Stomach (tissue), 4 donors: Measurements from ENCODE around the gene EFCAB11.

Source experiments
- EP300 ChIP-seq: sonication (generic); formaldehyde crosslinking; IDR thresholded peaks from one replicate; pipeline ENCODE4 v1.6.1; 2017; ENCODE audit warnings: antibody characterized with exemption
- POLR2A ChIP-seq, 4 donors: fragments of 450-650 bp; IDR thresholded peaks; one replicate each; pipeline ENCODE4 v1.6.1; 2016; ENCODE audit warnings: antibody characterized with exemption in 4 of 4, control low read depth in 2 of 4, mild to moderate bottlenecking in 1 of 4, moderate library complexity in 1 of 4
- POLR2AphosphoS5 ChIP-seq, 3 donors: sonication (generic); formaldehyde crosslinking; IDR thresholded peaks; one replicate each; pipeline ENCODE4 v1.6.1; 2016; ENCODE audit warnings: antibody characterized with exemption in 3 of 3
- TF ChIP-seq, protein P1 (sequence below), 7 experiments: fragments of 450-650 bp in 4 of 7; fragments of 200-600 bp in 3 of 7; sonication (generic) in 3 of 7; IDR thresholded peaks; one replicate each; pipeline ENCODE4 v1.5.1; 2016 to 2019; ENCODE audit warnings: antibody characterized with exemption in 7 of 7, control low read depth in 2 of 7, mild to moderate bottlenecking in 1 of 7

DNA sequence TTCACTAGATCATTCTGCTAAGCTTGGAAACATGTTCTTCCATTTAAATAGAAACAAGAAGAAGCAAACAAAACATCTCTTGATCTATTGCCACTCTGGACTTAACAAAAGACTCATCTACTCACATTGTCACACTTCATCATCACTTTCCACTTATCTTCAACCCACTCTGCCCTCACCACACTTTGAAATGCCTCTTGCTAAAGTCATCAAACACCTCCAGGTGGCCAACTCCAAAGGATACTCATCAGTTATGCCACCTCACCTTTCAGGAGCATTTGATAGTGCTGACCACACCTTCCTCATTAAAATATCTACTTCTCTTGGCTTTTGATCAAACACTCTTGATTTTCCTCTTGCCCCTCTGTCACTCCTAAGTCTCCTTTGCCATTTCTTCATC, 7.2 kb downstream of the EFCAB11 start:
- TF ChIP-seq, protein P1, sequence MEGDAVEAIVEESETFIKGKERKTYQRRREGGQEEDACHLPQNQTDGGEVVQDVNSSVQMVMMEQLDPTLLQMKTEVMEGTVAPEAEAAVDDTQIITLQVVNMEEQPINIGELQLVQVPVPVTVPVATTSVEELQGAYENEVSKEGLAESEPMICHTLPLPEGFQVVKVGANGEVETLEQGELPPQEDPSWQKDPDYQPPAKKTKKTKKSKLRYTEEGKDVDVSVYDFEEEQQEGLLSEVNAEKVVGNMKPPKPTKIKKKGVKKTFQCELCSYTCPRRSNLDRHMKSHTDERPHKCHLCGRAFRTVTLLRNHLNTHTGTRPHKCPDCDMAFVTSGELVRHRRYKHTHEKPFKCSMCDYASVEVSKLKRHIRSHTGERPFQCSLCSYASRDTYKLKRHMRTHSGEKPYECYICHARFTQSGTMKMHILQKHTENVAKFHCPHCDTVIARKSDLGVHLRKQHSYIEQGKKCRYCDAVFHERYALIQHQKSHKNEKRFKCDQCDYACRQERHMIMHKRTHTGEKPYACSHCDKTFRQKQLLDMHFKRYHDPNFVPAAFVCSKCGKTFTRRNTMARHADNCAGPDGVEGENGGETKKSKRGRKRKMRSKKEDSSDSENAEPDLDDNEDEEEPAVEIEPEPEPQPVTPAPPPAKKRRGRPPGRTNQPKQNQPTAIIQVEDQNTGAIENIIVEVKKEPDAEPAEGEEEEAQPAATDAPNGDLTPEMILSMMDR (IDR thresholded peaks at IDR 0.05): no peak
- TF ChIP-seq POLR2A (IDR thresholded peaks at IDR 0.05): no peak
- TF ChIP-seq EP300: no peak
- no peak for TF ChIP-seq POLR2AphosphoS5 (IDR thresholded peaks at IDR 0.05)
